ENCODE results near the gene MAP3K5.
"Not testable (repeated sequence)": the region's sequence is repeated elsewhere in the genome, so short reads cannot be mapped to it uniquely, and the experiment has no call there.

The MAP3K5 gene

DNA sequence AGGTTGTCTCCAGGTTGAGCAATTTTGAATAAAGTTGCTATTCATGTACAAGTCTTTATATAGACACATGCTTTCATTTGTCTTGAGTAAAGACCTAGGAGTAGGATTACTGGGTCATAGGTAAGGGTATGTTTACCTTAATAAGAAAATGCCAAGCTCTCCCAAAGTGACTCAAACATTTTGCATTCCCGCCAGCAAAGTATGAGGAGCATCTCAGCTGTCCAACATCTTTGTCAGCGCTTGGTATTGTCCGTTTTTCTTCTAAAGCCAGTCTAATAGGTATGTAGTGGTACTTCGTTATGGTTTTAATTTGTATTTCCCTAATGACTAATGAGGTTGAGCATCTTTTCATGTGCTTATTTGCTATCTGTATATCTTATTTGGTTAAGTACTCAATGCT, 67.2 kb downstream of the MAP3K5 start:
- DNase-seq, result no peak
- no peak for ATAC-seq

DNA sequence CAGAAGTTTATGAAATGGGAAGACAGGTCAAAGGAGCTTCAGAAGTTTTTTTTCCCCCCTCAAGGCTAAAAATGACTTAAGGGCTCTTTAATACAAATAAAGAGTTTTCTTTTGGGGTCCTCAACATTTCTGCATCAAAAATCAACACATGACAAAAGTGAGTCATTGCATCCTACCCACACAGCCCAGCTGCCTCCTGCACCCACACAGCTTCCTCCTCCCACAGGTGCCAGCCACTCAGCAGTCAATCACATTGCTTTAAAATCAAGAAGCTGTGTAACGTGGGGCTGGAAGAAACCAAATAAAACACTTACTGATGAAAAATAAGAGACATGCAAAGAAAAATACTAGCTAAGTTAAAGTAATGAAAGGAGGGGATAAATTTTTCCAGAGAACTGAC, 68.5 kb downstream of the MAP3K5 start:
- ATAC-seq (peak; percentile 78), DNase-seq (peak; percentile 32)

DNA sequence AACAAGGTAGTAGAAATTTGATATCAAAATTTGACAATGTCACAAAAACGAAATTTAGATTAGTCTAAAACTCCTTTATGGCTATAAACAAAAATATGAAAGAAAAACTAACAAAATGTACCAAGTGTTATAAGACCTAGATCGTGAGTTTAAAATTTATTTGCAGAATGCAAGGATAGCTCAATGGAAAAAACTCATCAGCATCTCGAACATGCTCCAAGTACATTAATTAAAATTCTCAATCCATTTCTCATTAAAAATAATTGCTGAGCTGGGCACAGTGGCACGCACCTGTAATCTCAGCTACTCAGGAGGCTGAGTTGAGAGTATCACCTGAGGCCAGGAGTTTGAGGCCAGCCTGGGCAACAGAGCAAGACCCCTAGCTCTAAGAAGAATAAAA, 70.8 kb downstream of the MAP3K5 start:
- ATAC-seq (no peak), DNase-seq (no peak)

DNA sequence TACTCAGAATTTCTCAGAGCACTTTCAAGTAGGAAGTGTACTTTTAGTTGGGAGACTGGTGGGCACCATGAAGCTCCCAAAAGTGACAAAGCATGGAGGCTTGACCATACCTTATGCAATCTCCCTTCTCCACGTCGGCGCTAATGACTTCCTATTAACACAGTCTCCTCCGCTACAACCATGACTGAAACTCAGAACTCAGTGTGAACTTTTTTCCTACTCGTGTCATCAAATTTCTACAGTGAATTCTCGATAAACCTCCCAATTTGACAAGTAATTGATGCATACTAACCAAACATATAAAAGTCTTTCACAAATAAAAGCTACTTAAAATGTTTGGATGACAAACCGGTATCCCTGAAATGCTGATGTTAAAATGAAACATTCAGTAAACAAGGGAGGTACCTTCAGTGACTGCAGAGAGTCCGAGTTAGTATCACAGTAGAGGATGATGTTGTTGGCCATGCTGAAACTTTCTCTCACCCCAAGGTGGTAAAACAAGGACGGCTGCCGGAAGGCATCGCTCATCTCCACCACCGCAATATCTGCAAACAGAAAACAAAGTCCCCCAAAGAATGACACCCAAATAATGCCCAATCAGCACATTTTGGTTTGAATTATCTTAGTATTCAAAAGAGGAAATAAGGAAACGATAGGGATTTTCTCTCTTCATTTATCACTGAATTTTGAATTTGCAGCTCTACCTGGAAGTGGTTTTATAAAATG, 72.1 kb downstream of the MAP3K5 start:
- ATAC-seq (no peak), DNase-seq (no peak)

DNA sequence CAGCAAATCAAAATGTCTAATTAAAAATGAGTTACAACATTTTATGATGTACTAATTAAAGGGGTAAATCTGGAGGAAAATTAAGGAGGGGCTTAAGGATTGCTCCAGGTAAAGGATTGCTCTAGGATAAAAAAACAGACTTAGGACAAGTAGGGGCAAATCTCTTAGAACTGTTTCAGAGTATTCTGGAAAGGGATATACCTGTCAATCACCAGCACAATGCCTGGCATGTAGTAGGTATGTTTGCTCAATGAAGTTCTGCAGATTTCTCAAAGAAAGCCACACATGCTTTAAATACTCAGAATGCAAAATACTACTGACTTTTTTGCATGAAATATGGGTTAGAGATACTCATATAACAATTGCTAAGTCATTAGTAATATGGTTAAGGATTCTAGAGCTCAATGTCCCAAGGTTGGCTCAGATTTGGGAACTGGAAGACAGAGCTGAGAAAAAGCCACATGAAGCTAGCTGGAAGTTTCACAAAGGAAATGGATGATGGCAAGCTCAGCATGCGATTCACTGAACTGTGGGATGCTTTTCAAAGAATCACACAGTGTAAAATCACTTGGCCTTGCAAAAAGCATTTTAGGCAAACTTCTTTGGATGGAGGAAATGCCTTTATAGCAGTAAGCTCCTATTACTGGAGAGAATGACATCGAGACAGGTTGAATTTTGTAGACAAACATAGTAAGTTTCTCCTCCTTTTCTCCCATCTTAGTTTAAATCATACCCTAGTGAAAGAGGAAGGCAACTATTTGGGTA, 72.8 kb downstream of the MAP3K5 start:
- DNase-seq, result no peak
- ATAC-seq, result no peak

DNA sequence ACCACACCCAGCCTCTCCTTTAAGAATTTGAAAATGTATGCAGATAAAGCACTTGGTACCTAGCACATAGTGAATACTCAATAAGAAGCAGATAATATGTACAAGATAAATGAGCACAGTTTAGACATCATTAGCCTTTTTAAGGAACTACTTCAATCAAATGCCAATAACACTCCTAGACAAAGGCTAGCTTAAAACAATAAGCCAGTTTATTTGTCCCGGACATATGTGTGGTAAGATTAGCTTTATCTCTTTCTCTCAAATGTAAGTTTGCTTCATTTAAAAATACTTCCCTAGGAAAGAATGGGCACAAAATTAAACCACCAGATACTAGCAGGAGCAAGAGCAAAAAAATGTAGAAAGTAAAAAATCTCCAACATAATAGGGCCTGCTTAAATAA, 73.8 kb downstream of the MAP3K5 start:
- ATAC-seq (no peak), DNase-seq (no peak)

DNA sequence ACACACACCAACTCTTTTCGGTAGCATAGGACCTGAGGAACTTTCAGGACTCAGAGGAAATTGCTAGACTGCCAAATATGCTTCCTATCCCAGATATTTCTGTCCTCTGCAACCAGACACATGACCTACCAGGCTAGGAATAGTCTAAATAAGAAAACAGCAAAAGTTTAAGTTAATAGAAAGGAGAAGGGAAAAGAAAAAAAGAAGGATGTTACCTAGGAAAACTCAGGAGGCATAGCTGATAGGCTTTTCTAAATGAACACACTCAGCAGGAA, 74.6 kb downstream of the MAP3K5 start:
- DNase-seq (no peak), ATAC-seq (no peak)

DNA sequence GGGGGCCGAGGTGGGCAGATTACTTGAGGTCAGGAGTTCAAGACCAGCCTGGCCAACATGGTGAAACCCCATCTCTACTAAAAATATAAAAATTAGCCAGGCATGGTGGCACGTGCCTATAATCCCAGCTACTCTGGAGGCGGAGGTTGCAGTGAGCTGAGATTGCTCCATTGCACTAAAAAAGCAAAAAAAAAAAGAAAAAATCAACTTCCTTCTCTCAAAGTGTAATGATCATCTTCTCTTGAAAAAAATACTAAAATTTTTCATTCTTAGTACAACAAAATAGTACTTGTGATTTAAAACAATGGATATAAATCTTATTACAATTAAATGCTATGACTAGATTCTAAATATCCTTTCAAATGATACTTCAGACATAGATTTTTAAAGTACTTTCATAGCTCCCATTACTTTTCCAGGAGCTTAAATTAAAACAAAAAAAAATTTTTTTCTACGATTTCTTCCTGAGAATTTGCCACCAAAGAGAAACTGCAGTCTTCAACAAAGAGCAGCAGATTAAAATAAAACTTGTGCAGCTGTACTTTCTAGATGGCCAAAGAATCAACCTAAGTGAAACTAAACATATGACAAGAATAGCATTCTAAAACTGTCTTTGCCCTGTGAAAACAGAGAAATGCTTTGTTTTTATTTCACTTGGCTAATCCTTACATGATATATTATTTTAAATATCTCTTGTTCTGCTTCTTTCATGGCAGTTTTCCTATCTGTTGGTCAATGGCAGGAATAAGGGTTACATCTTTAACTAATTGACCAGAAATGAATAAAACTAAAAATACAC, 75.2 kb downstream of the MAP3K5 start:
- ATAC-seq, result no peak

DNA sequence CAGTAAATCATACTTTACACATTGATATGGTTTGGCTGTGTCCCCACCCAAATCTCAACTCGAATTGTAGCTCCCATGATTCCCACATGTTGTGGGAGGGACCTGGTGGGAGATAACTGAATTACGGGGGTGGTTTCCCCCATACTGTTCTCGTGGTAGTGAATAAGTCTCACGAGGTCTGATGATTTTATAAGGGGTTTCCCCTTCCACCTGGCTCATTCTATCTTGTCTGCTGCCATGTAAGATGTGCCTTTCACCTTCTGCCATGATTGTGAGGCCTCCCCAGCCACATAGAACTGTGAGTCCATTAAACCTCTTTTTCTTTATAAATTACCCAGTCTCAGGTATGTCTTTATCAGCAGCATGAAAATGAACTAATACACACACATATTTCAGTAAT, 79.6 kb downstream of the MAP3K5 start:
- DNase-seq, ATAC-seq: not testable (repeated sequence)

More for the DNA sequence above, 75.2 kb downstream of the MAP3K5 start:
- no peak for DNase-seq

DNA sequence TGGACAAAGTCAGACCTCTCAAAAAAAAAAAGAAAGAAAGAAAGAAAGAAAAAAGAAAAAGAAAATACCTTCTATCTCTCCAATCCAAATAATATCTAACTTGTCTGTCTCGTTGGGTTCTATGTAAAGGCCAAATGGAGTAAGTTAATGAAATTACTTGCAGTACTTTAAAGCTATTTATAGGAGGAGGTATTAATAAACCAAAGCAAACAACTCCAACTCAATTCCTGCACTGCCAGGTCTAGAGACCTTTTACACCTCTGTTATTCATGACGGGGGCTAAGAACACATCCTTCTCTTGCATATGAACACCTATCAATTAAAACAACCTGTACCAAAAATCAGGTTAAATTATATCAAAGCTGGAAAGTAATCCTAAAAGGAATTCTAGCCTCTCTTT, 80.6 kb downstream of the MAP3K5 start:
- no peak for DNase-seq
- ATAC-seq, result no peak

DNA sequence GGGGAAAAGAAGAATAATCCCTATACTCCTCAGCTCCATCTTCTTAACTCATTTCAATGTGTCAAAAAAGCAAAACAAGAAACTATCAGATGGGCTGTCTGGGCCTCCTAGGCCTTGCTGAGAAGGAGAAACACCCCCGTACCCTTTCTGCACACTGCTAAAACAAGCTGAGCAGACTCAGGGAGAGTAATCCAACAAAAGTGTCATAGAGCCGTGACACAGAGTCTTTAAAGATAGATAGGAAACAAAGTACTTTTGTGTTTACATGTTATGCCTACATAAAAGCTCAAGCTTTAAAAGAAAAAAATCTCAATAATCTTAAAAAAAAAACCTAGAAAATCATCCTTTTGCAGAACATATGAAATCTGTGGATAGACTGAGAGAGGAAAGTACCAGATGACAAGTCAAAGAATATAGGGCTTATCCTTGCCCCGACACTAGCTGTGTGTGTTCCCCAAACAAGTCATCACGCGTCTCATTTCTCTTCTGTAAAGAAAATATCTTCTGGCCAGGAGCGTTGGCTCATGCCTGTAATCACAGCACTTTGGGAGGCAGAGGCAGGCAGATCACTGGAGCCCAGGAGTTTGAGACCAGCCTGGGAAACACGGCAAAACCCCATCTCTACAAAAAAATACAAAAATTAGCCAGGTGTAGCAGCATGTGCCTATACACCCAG, 81.3 kb downstream of the MAP3K5 start:
- ATAC-seq (no peak), DNase-seq (no peak)

DNA sequence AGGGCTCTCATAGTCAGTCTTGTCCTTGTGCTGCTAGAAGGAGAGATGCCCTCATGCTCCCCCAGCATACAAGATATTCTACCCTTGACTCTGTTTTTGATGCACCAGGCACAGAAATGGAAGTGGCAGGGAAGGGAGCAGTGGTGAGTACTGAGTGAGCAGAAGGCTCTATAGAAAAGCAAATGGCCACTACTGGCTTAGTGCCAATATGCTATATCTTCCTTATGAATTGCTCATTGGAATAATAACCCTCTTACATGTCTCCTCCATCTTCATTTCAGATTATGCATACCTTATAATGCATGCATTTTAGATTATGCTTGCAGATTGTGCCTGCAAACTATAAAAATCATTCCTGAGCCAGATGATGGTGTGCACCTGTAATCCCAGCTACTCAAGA, 82.8 kb downstream of the MAP3K5 start:
- ATAC-seq (no peak), DNase-seq (no peak)

DNA sequence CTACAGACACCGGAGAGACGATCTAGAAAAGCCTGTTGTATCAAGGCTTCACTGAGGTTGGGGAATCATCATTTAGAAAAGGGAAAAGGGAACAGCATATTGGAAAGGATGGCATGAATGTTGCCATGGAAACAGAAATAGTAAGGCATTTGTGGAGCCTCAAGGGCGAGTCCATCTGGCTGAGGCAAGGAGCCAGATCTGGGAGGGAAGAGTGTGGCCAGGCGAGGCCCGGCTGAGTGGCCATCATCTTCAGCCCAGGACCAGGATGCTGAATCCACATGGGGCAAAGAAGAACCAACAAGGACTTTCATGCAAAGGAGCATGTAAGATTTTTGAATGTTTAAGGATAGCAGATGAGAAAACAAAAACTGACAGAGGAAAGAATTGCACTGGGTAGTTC, 85.8 kb downstream of the MAP3K5 start:
- no peak for DNase-seq
- ATAC-seq, result no peak

DNA sequence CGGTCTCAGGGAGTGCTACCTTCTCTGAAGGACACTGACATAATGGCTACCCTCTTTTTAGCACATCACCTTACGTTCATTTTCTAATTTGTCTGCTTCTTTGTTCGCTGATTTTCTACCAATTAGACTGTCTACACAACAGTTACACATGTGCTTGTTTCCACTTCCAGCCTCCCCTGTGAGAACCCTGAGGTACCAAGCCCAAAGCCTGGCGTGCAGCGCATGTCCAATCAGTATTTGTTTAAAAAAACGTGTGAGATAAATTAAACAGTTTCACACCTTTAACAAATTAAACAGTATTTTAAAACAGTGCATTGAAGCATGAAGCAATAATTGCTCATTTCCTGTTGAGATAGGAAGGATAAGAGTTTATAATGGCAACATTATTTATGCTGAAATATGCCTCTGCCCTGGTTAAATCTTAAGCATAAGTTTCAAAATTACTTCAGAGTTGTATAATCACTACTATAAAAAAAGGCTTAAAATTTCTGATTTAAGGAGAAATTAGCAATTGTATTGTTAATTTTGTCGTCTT, 88.9 kb downstream of the MAP3K5 start:
- no peak for ATAC-seq
- DNase-seq, result no peak

DNA sequence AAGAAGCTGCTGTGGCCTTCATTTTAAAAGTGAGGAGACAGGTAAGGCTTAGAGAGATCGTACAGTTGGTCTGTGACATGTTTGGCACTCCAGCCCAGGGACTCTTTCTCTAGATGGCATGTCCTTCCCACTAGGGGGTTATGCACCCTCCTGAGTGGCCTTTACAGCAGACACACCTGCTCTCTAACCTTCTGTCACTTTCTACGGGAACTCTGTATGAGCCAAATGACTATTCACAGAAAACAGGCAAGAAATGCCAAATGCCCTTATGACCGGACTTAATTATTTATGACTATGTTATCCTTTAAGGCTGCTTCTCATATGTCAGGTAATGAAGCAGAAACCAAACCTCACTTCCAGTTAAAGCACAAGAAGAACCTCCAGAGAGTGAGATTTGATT, 91.2 kb downstream of the MAP3K5 start:
- DNase-seq (no peak), ATAC-seq (no peak)

DNA sequence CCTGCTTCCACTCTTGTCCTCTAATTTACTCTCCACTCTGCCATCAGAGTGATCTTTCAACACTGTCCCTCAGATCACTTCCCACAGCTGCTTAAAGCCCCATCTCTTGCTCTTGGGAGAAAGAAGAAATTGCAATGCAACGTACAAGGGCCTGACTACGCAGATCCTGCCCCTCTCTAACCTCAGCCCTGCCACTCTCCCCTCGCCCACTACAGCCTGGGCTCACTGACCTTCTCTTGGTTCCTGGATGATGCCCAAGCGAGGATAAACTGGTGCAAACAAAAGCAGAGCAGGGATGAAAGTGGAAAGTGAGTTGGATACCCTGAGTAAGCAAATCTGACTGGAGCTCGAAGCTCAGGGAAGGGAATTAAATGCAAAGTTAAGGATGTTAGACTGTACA, 92.9 kb downstream of the MAP3K5 start:
- DNase-seq (no peak), ATAC-seq (no peak)

DNA sequence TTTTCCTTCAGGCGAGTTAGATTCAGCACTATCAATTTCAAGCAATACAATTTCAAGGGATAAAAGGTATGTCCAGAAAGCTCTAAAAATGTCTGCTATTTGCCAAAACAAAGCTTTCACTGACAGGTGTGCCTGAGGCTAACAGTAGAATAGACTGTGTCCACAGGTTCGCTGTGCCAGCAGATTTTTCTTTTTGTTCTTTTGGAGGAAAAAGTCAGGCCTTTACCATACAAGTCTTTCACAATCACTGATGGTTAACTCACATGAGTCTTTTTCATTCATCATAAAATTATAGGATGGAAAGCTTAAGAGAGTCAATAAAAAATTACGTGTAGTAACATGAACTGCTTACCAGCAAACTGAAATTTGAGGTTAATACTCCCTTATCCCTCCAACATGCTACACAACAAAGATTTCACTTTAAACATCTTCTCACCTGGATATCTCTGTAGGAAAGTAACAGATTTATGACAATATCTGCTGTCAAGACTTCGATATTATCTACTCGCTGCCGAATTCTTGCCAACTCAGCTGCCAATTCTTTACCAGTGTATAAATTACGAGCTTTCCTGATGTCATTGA, 95.4 kb downstream of the MAP3K5 start:
- ATAC-seq (no peak), DNase-seq (no peak)

DNA sequence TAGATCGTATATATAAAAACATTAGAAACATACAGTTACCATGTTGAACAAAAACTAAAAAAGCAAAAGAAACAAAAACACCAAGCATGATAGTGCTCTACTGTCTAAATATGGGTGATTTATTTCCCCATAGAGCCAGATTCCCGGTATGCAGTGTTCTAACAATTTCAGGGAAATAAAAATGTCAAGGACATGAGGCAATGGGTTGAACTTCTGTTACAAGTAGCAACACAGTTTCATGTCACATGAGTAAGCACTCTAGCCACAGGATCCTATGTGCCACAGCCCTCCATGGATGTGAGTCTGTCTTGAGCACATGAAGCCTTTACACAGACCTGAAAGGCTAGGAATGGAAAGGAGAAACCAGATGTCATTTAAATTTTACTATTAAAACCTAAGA, 96.0 kb downstream of the MAP3K5 start:
- DNase-seq (no peak), ATAC-seq (no peak)

DNA sequence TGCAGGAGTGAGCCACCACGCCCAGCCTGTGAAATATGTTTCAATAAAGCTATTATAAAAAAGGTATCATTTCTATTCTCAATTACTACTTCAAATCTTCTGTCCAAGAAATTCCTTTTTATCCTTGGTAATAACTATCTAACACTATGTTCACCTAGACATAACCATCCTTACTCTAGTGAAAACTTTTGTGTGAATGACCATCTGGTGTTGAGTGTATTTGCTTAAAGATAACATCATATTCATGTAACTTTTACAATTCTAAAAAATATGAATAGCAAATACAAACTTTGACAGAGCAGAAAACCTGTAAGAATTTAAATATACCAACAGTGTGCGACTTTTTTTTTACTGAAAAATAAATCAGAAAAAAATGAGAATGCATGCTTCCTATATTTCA, 96.9 kb downstream of the MAP3K5 start:
- DNase-seq, result no peak
- ATAC-seq, result no peak

DNA sequence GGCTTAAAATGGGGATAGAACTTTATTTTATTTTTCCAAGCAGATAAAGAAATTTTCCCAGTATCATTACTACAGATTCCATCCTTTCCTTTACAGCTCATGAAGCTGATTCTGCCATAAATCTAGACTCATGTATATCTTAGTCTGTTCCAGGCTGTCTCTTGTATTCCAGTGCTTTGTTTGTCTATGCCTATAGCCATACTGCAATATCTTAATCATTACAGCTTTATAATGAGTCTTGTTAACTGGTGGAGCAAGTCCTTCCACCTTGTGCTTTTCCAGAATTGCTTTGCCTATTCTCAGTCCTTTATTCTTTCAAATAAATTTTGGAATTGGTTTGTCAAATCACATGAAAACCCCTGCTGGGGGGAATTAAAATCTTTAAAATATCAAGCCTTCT, 99.2 kb downstream of the MAP3K5 start:
- DNase-seq (no peak), ATAC-seq (no peak)

DNA sequence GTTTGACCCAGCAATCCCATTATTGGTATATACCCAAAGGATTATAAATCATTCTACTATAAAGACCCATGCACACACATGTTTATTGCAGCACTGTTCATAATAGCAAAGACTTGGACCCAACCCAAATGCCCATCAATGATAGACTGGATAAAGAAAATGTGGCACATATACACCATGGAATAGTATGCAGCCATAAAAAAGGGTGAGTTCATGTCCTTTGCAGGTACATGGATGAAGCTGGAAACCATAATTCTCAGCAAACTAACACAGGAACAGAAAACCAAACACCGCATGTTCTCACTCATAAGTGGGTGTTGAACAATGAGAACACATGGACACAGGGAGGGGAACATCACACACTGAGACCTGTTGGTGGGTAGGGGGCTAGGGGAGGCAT, 104.4 kb downstream of the MAP3K5 start:
- not testable (repeated sequence) for ATAC-seq

DNA sequence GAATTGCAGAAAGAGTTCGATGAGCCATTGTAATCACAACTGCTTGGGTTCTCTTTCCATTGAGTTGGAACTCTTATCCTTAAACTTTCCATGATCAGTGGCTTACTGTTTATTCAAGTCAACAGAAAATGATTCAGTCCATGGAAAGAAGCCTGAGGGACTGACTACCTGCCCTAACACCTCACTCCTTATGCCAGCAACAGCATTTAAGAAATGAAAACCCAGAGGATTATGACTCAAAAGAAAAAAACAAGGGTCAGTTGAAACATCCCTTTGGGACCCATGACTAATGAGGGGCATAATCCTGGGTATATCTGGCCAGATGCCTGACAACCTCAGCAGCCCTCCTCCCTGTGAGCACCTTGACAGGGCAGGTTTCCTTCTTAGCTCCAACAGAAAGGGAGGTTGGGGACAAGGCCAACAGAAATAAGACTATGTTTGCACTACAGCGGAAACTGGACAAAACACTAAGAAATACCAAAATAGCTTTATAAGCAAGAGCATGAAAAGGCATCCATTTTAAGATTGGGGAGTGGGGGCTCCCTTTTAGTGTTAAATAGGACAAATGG, 106.7 kb downstream of the MAP3K5 start:
- DNase-seq, result no peak
- ATAC-seq, result no peak

More for the DNA sequence above, 104.4 kb downstream of the MAP3K5 start:
- not testable (repeated sequence) for DNase-seq

Measured in stimulated activated naive CD8-positive, alpha-beta T cell treated with anti-CD3 and anti-CD28 coated beads, Interleukin-15, Interleukin-2, amounts not matched to agents 100 U/mL and 50 U/mL, for 24 hours (primary cell).